Uterus (tissue), 2 donors: ENCODE results near the gene MYO9A.

Experiments used
- POLR2A ChIP-seq, 2 donors: fragments of 450-650 bp; IDR thresholded peaks; one replicate each; pipeline ENCODE4 v1.6.1; 2016; ENCODE audit warnings: antibody characterized with exemption in 2 of 2, mild to moderate bottlenecking in 1 of 2, moderate library complexity in 1 of 2
- TF ChIP-seq, protein P1 (sequence below), 4 experiments: fragments of 200-600 bp in 2 of 4; fragments of 450-650 bp in 2 of 4; sonication (generic) in 2 of 4; IDR thresholded peaks; one replicate each; pipeline ENCODE4 v1.5.1; 2016 to 2019; ENCODE audit warnings: antibody characterized with exemption in 4 of 4, mild to moderate bottlenecking in 2 of 4, moderate library complexity in 1 of 4

DNA sequence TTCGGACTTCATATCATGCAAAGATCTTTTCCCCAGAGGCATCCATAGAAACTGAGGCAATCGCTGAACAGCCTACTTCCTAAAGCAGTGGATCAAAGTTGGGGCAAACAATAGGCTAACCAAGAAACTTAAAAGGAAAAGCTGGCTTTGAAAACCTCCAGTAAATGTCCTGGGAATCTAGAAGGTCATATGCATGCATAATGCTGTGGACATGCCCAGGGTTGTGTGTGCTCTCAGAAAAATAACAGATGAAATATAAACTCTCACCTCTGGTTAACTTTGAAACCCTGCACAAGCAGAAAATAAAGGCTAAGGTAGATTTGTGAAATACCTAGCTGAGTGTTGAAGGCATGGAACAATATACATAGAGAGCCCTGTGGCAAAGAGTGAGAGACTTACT lies 96.3 kb downstream of the MYO9A start:
- TF ChIP-seq, protein P1, sequence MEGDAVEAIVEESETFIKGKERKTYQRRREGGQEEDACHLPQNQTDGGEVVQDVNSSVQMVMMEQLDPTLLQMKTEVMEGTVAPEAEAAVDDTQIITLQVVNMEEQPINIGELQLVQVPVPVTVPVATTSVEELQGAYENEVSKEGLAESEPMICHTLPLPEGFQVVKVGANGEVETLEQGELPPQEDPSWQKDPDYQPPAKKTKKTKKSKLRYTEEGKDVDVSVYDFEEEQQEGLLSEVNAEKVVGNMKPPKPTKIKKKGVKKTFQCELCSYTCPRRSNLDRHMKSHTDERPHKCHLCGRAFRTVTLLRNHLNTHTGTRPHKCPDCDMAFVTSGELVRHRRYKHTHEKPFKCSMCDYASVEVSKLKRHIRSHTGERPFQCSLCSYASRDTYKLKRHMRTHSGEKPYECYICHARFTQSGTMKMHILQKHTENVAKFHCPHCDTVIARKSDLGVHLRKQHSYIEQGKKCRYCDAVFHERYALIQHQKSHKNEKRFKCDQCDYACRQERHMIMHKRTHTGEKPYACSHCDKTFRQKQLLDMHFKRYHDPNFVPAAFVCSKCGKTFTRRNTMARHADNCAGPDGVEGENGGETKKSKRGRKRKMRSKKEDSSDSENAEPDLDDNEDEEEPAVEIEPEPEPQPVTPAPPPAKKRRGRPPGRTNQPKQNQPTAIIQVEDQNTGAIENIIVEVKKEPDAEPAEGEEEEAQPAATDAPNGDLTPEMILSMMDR (IDR thresholded peaks at IDR 0.05): no peak
- no peak for TF ChIP-seq POLR2A (IDR thresholded peaks at IDR 0.05)
